H9 (cell line): ENCODE measurements around the gene SRRM2. TPM values are rescaled to one million over a fixed set of nuclear protein-coding genes. Genes with fewer than 3 reads are reported as not detected.

Experiments used
- DNase-seq: peaks from one replicate; pipeline ENCODE4 v3.0.0-alpha.2; 2017
- H2AFZ ChIP-seq: one replicate; pipeline ENCODE4 v1.6.1; 2013; ENCODE audit warnings: mild to moderate bottlenecking, low read length, control low read depth, moderate library complexity
- H2AK5ac ChIP-seq: 2 replicates; pipeline ENCODE4 v1.6.1; 2013; ENCODE audit warnings: low read length, control low read depth, mixed read lengths; ENCODE audit not compliant: insufficient read length
- H2BK120ac ChIP-seq: one replicate; pipeline ENCODE4 v1.6.1; 2013; ENCODE audit warnings: low read depth, mild to moderate bottlenecking, low read length, control low read depth, inconsistent platforms; ENCODE audit not compliant: poor library complexity, severe bottlenecking
- H2BK12ac ChIP-seq: 2 replicates; pipeline ENCODE4 v1.6.1; 2013; ENCODE audit warnings: low read length, control low read depth, mixed read lengths, low read depth; ENCODE audit not compliant: insufficient read length
- H2BK15ac ChIP-seq: 2 replicates; pipeline ENCODE4 v1.6.1; 2013; ENCODE audit warnings: low read depth, low read length, control low read depth
- H2BK20ac ChIP-seq: one replicate; pipeline ENCODE4 v1.6.1; 2013; ENCODE audit warnings: low read depth, mild to moderate bottlenecking, low read length, control low read depth, inconsistent platforms; ENCODE audit not compliant: poor library complexity, severe bottlenecking
- H2BK5ac ChIP-seq: 2 replicates; pipeline ENCODE4 v1.6.1; 2013; ENCODE audit warnings: low read length, control low read depth, mixed read lengths; ENCODE audit not compliant: insufficient read length
- H3K14ac ChIP-seq: 2 replicates; pipeline ENCODE4 v1.6.1; 2013; ENCODE audit warnings: low read length, control low read depth; ENCODE audit not compliant: insufficient read depth
- H3K18ac ChIP-seq: 2 replicates; pipeline ENCODE4 v1.6.1; 2013; ENCODE audit warnings: low read depth, mild to moderate bottlenecking, mixed read lengths, low read length, control low read depth; ENCODE audit not compliant: insufficient read length
- H3K23ac ChIP-seq: 2 replicates; pipeline ENCODE4 v1.6.1; 2013; ENCODE audit warnings: low read length, control low read depth, mixed read lengths, low read depth; ENCODE audit not compliant: insufficient read length
- H3K23me2 ChIP-seq: 2 replicates; pipeline ENCODE4 v1.6.1; 2013; ENCODE audit warnings: low read depth, mild to moderate bottlenecking, mixed read lengths, low read length, control low read depth; ENCODE audit not compliant: insufficient read length, poor library complexity, severe bottlenecking
- H3K27ac ChIP-seq: 2 replicates; pipeline ENCODE4 v1.5.1; 2013; ENCODE audit warnings: low read length, control low read depth, mixed read lengths, low read depth; ENCODE audit not compliant: insufficient read length
- H3K27me3 ChIP-seq: 2 replicates; pipeline ENCODE4 v1.6.1; 2013; ENCODE audit warnings: low read length, control low read depth, inconsistent platforms; ENCODE audit not compliant: insufficient read depth
- H3K4ac ChIP-seq: 2 replicates; pipeline ENCODE4 v1.6.1; 2013; ENCODE audit warnings: low read depth, mild to moderate bottlenecking, control low read depth, inconsistent platforms, low read length, moderate library complexity
- H3K4me1 ChIP-seq: 2 replicates; pipeline ENCODE4 v1.6.1; 2013; ENCODE audit warnings: low read length, control low read depth, inconsistent platforms; ENCODE audit not compliant: insufficient read depth
- H3K4me2 ChIP-seq: 2 replicates; pipeline ENCODE4 v1.6.1; 2013; ENCODE audit warnings: low read length, control low read depth, mixed read lengths; ENCODE audit not compliant: insufficient read length, insufficient read depth
- H3K56ac ChIP-seq: 2 replicates; pipeline ENCODE4 v1.6.1; 2013; ENCODE audit warnings: low read depth, mild to moderate bottlenecking, mixed read lengths, low read length, control low read depth; ENCODE audit not compliant: insufficient read length
- H3K79me1 ChIP-seq: 2 replicates; pipeline ENCODE4 v1.6.1; 2013; ENCODE audit warnings: low read depth, mild to moderate bottlenecking, moderate library complexity, low read length, control low read depth, inconsistent platforms; ENCODE audit not compliant: insufficient read depth, poor library complexity, severe bottlenecking
- H3K79me2 ChIP-seq: 2 replicates; pipeline ENCODE4 v1.6.1; 2013; ENCODE audit warnings: low read length, control low read depth, inconsistent platforms; ENCODE audit not compliant: insufficient read depth
- H3K9ac ChIP-seq: 2 replicates; pipeline ENCODE4 v1.6.1; 2013; ENCODE audit warnings: low read length, control low read depth, mixed read lengths; ENCODE audit not compliant: insufficient read length; ENCODE audit errors: extremely low read depth
- H3K9me3 ChIP-seq: one replicate; pipeline ENCODE4 v1.6.1; 2013; ENCODE audit warnings: low read depth, low read length, inconsistent platforms; ENCODE audit not compliant: control insufficient read depth
- H3T11ph ChIP-seq: one replicate; pipeline ENCODE4 v1.6.1; 2013; ENCODE audit warnings: mild to moderate bottlenecking, low read length, control low read depth, inconsistent platforms
- H4K20me1 ChIP-seq: one replicate; pipeline ENCODE4 v1.6.1; 2013; ENCODE audit not compliant: control insufficient read depth, insufficient read length, insufficient read depth
- H4K5ac ChIP-seq: 2 replicates; pipeline ENCODE4 v1.6.1; 2013; ENCODE audit warnings: low read depth, mild to moderate bottlenecking, mixed read lengths, low read length, control low read depth; ENCODE audit not compliant: insufficient read length
- H4K8ac ChIP-seq: replicated peaks from 2 replicates; pipeline ENCODE4 v1.6.1; 2013; ENCODE audit warnings: low read length, control low read depth, mixed read lengths, low read depth; ENCODE audit not compliant: insufficient read length
- H4K91ac ChIP-seq: 2 replicates; pipeline ENCODE4 v1.6.1; 2013; ENCODE audit warnings: low read depth, mild to moderate bottlenecking, moderate library complexity, mixed read lengths, low read length, control low read depth; ENCODE audit not compliant: insufficient read length
- H3K27ac Mint-ChIP-seq, 3 experiments: 2 replicates in 2 of 3; 3 replicates in 1 of 3; pipeline ENCODE4 v1.8.0; 2020 to 2021; ENCODE audit warnings: mixed read lengths in 3 of 3, mild to moderate bottlenecking in 1 of 3, moderate library complexity in 1 of 3
- H3K27me3 Mint-ChIP-seq: 2 replicates; pipeline ENCODE4 v1.8.0; 2021; ENCODE audit warnings: low read depth, mild to moderate bottlenecking, moderate library complexity, mixed read lengths
- H3K36me3 Mint-ChIP-seq, 3 experiments: 2 replicates in 2 of 3; 3 replicates in 1 of 3; pipeline ENCODE4 v1.8.0; 2020 to 2021; ENCODE audit warnings: low read depth in 3 of 3, mixed read lengths in 3 of 3; ENCODE audit not compliant: insufficient read depth in 1 of 3
- H3K4me1 Mint-ChIP-seq, 2 experiments: 2 replicates each; pipeline ENCODE4 v1.8.0; 2020; ENCODE audit warnings: mixed read lengths in 2 of 2
- H3K4me3 Mint-ChIP-seq, 2 experiments: 2 replicates in 1 of 2; 3 replicates in 1 of 2; pipeline ENCODE4 v1.8.0; 2020 to 2021; ENCODE audit warnings: mild to moderate bottlenecking in 2 of 2, mixed read lengths in 2 of 2, moderate library complexity in 1 of 2
- H3K9me3 Mint-ChIP-seq, 2 experiments: 2 replicates in 1 of 2; 3 replicates in 1 of 2; pipeline ENCODE4 v1.8.0; 2020; ENCODE audit warnings: mild to moderate bottlenecking in 2 of 2, mixed read lengths in 2 of 2, moderate library complexity in 1 of 2
- CTCF ChIP-seq: fragments of 200-600 bp; sonication (generic); conservative IDR thresholded peaks from 3 replicates; pipeline ENCODE4 v1.8.0; 2021; ENCODE audit warnings: antibody characterized with exemption, mild to moderate bottlenecking
- WGBS: extraction: QIAGEN DNeasy Blood & Tissue Kit; methylation state at CpG from one replicate; pipeline ENCODE4 v1.1.7; 2013; ENCODE audit warnings: missing lambda C conversion rate, low lambda C conversion rate, mixed read lengths; ENCODE audit not compliant: insufficient read length; ENCODE audit errors: extremely low coverage; 5-methylcytosine and 5-hydroxymethylcytosine counted together
- total RNA-seq: library from RNA; stranded (reverse); gene quantifications from 2 replicates; pipeline ENCODE4 v1.2.1, GENCODE V29; 2021

SRRM2 gene
- total RNA-seq, 1 experiment from 2014 or later: 694 TPM

DNA sequence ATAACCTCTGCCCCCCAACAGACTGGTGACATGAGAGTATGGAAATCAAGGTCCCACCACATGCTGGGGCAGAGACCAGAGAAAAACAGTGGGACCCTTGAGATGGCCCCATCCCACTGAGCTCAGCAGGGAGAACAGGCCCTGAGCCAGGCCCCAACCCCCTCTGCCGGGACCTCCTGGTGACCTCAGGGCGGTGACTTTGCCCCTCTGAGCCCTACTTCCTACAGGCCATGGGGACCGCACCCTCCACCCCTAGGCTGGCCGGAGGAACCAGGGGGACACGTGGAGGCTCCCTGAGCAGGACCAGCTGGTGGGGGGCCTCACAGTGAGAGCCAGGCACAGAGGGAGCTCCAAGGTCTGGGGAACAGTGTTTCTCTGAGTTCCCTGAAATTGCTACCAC, 13.8 kb upstream of the SRRM2 start:
- Histone ChIP-seq H4K20me1 (no peaks in the 10 kb centered on the region), H3K23ac (no peak overlapping the region), H3T11ph (no peak overlapping the region), H4K5ac (no peak overlapping the region), H2AK5ac (no peak overlapping the region), H4K91ac (no peak overlapping the region), H3K79me2 (no peaks in the 10 kb centered on the region), H3K18ac (no peak overlapping the region), H3K56ac (no peak overlapping the region), H4K8ac (no peak overlapping the region), H2BK15ac (no peak overlapping the region), H2AFZ (no peak overlapping the region), H2BK20ac (no peak overlapping the region), H2BK12ac (no peak overlapping the region), H3K27ac (no peak overlapping the region), H3K79me1 (no peaks in the 10 kb centered on the region), H3K9me3 (no peaks in the 10 kb centered on the region), H3K9ac (no peak overlapping the region), H3K4me1 (no peaks in the 10 kb centered on the region), H3K4me2 (no peak overlapping the region), H2BK120ac (no peak overlapping the region), H3K23me2 (no peaks in the 10 kb centered on the region), H3K27me3 (no peaks in the 10 kb centered on the region), H3K14ac (no peak overlapping the region), H2BK5ac (no peak overlapping the region), H3K4ac (no peak overlapping the region)
- Mint-ChIP-seq H3K4me1 (peaks cover 6 to 21% of the 10 kb centered on the region in 2 experiments; a peak in 2 of 4 replicates), H3K36me3 (no peaks in the 10 kb centered on the region), H3K9me3 (no peaks in the 10 kb centered on the region), H3K27me3 (no peaks in the 10 kb centered on the region; the same call in 1 of the 2 replicates), H3K27ac (no peak overlapping the region), H3K4me3 (no peak overlapping the region)
- no peak for TF ChIP-seq CTCF
- DNase-seq: no peak
- WGBS: no CpG with 5 or more reads among the region's 5 CpGs
